GM23248 (cell line): ENCODE results near the gene OSBPL6. TPM values are rescaled to one million over a fixed set of nuclear protein-coding genes. Genes with fewer than 3 reads are reported as not detected.

Source experiments
- DNase-seq: peaks from one replicate; pipeline ENCODE4 v3.0.0-alpha.2; 2015
- H2AFZ ChIP-seq: fragments of 200-600 bp; sonication (generic); 2 replicates; pipeline ENCODE4 v1.6.1; 2016; ENCODE audit warnings: antibody characterized with exemption
- H3F3A ChIP-seq: fragments of 200-600 bp; sonication (generic); 2 replicates; pipeline ENCODE4 v1.6.1; 2016; ENCODE audit warnings: mild to moderate bottlenecking, antibody characterized with exemption, mixed run types; ENCODE audit not compliant: insufficient read depth
- H3K27ac ChIP-seq: fragments of 200-600 bp; sonication (generic); 2 replicates; pipeline ENCODE4 v1.5.1; 2016; ENCODE audit warnings: mild to moderate bottlenecking
- H3K27me3 ChIP-seq: fragments of 200-600 bp; sonication (generic); replicated peaks from 2 replicates; pipeline ENCODE4 v1.6.1; 2016; ENCODE audit warnings: mild to moderate bottlenecking; ENCODE audit not compliant: insufficient read depth
- H3K36me3 ChIP-seq: fragments of 200-600 bp; sonication (generic); 2 replicates; pipeline ENCODE4 v1.6.1; 2016; ENCODE audit warnings: low read depth, mild to moderate bottlenecking
- H3K4me1 ChIP-seq: fragments of 200-600 bp; sonication (generic); 2 replicates; pipeline ENCODE4 v1.6.1; 2016; ENCODE audit warnings: mild to moderate bottlenecking; ENCODE audit not compliant: insufficient read depth
- H3K4me2 ChIP-seq: fragments of 200-600 bp; sonication (generic); one replicate; pipeline ENCODE4 v1.6.1; 2016; ENCODE audit warnings: mild to moderate bottlenecking; ENCODE audit not compliant: unreplicated experiment
- H3K4me3 ChIP-seq: fragments of 200-600 bp; sonication (generic); 2 replicates; pipeline ENCODE4 v1.5.1; 2016; ENCODE audit warnings: mild to moderate bottlenecking
- H3K79me2 ChIP-seq: fragments of 200-600 bp; sonication (generic); 2 replicates; pipeline ENCODE4 v1.6.1; 2016; ENCODE audit warnings: mild to moderate bottlenecking; ENCODE audit not compliant: insufficient read depth
- H3K9ac ChIP-seq: fragments of 200-600 bp; sonication (generic); 2 replicates; pipeline ENCODE4 v1.6.1; 2016; ENCODE audit warnings: mild to moderate bottlenecking
- H3K9me2 ChIP-seq: fragments of 200-600 bp; sonication (generic); 2 replicates; pipeline ENCODE4 v1.6.1; 2016; ENCODE audit warnings: mixed run types, mild to moderate bottlenecking, moderate library complexity; ENCODE audit not compliant: insufficient read depth
- H3K9me3 ChIP-seq: fragments of 200-600 bp; sonication (generic); one replicate; pipeline ENCODE4 v1.6.1; 2017; ENCODE audit warnings: low read depth
- H4K20me1 ChIP-seq: fragments of 200-600 bp; sonication (generic); 2 replicates; pipeline ENCODE4 v1.6.0; 2016; ENCODE audit not compliant: insufficient read depth
- EZH2 ChIP-seq: fragments of 200-600 bp; sonication (generic); IDR thresholded peaks from 2 replicates; pipeline ENCODE4 v1.6.1; 2018; ENCODE audit warnings: antibody characterized with exemption, mild to moderate bottlenecking; ENCODE audit not compliant: insufficient read depth, poor library complexity, severe bottlenecking
- EZH2phosphoT487 ChIP-seq: fragments of 200-600 bp; sonication (generic); IDR thresholded peaks from 2 replicates; pipeline ENCODE4 v1.6.1; 2018; ENCODE audit warnings: antibody characterized with exemption, moderate library complexity, mild to moderate bottlenecking, low read depth; ENCODE audit not compliant: insufficient read depth
- WGBS, 2 experiments: methylation state at CpG; one replicate each; pipeline ENCODE4 v1.1.6; 2015 to 2017; ENCODE audit warnings: low lambda C conversion rate in 2 of 2, low coverage in 1 of 2; ENCODE audit errors: missing lambda C conversion rate in 2 of 2; 5-methylcytosine and 5-hydroxymethylcytosine counted together
- in situ Hi-C: fragments of 300-500 bp; cut with MboI; formaldehyde crosslinking; loops from 2 replicates; pipeline ENCODE4 v1.15.0; 2020
- polyA plus RNA-seq: library from polyadenylated mRNA; unstranded; fragments of >200 nt; fragmentation: Nextera tagmentation; extraction: Ambion mirVana; gene quantifications from 2 replicates; pipeline ENCODE4 v1.2.1, GENCODE V29; 2016
- total RNA-seq: library from RNA; depleted of rRNA; stranded (reverse); fragments of >200 nt; shearing (Covaris generic); gene quantifications from 2 replicates; pipeline ENCODE4 v1.2.3, GENCODE V29; 2014

Gene OSBPL6
- total and polyA plus RNA-seq, 2 experiments from 2014 or later = 6.3 to 11.8 TPM

DNA sequence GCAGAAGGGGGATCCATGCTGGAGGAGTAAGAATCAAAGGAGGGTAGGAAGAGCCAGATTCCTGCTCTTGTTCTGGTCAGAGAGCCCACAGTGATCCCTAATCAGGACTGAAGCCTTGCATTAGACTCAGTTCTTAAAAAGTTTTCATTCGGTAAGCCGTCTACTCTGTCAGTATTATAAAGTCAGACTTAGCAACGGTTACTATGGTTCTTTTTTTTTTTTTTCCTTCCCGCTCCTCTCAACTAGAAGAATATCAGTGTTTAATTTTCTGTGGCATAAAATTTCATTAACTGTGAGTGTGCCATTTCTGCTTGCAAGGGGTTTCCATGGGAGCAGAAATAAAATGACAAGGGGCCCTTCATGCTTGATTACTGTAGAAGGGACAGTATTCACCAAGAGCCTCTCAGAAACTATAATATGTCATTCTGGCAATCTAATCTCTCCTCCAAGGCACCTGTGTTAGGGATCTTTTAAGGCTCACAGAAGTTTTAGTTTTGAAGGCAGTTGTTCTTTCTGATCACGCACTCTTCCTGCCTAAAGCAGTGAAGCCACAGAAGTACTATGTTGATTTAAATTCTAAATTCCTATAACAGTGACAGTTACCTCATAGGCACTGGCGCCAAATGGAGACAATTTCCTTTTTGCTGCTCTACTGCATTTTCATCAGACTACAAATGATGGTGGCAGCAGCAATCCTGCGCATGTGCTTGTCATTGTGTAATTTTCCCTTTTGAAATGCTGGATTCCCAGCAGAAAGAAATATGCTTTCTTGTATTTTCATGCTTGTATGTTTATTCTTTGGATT, 57.0 kb downstream of the OSBPL6 start:
- Histone ChIP-seq H2AFZ (no peak overlapping the region), H3K36me3 (no peaks in the 10 kb centered on the region), H3K4me2 (no peak overlapping the region), H4K20me1 (no peaks in the 10 kb centered on the region), H3K4me1 (no peaks in the 10 kb centered on the region; the same call in 1 of the 2 replicates), H3K9me2 (no peaks in the 10 kb centered on the region), H3K4me3 (no peak overlapping the region), H3K9ac (no peak overlapping the region), H3K27ac (no peak overlapping the region), H3F3A (no peaks in the 10 kb centered on the region), H3K79me2 (peaks cover 42% of the 10 kb centered on the region; the same call in 1 of the 2 replicates), H3K9me3 (no peaks in the 10 kb centered on the region), H3K27me3 (no peaks in the 10 kb centered on the region)
- DNase-seq = no peak
- in situ Hi-C loops = no loop called here
- no peak for TF ChIP-seq EZH2phosphoT487
- no peak for TF ChIP-seq EZH2
- 79% methylated on average over 7 of the region's 7 CpGs for WGBS, 2 experiments

DNA sequence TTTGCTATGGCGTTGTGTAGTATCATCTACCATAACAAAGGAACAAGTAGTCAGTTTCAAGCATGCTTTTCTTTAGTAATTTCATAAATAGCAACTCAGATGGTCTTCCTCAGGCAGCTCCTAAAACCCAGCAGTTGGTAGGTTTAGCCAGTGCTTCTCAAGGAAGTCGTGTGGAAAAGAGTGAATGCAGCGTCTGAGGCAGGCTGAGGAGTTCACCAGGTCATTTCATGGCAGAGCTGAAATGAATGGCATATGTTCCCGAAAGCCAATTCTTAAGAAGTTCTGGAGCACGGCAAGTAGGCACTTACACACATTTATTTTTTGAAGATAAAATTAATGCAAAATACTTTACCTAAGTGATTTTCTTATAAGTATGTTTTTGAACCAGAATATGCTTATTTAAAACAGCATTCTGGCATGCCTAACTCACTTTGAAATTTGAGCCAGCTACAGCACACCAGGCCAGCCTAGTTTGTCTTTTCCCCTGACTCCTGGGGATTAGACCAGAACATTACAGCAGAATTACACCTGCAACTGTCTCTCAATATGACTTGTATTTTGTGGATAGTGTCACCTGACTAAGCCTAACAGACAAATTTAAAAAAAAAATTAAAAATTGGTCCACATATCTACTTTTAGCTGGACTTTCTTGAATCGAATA, 62.2 kb downstream of the OSBPL6 start:
- Histone ChIP-seq H3K9ac (no peak overlapping the region), H4K20me1 (no peaks in the 10 kb centered on the region), H3K27me3 (no peaks in the 10 kb centered on the region), H3K27ac (no peak overlapping the region), H3K36me3 (no peaks in the 10 kb centered on the region), H3F3A (no peaks in the 10 kb centered on the region), H3K4me3 (no peak overlapping the region), H3K4me2 (no peak overlapping the region), H3K9me3 (no peaks in the 10 kb centered on the region), H2AFZ (no peak overlapping the region), H3K79me2 (0 out of 2 replicates have a peak, but pooled peaks cover 19% of the 10 kb centered on the region), H3K9me2 (no peaks in the 10 kb centered on the region), H3K4me1 (no peaks in the 10 kb centered on the region; the same call in 1 of the 2 replicates)
- TF ChIP-seq EZH2 (no peak), EZH2phosphoT487 (no peak)
- in situ Hi-C loops = no loop called here
- no peak for DNase-seq
- 64 to 73% methylated on average over 6 of the region's 6 CpGs for WGBS, 2 experiments

DNA sequence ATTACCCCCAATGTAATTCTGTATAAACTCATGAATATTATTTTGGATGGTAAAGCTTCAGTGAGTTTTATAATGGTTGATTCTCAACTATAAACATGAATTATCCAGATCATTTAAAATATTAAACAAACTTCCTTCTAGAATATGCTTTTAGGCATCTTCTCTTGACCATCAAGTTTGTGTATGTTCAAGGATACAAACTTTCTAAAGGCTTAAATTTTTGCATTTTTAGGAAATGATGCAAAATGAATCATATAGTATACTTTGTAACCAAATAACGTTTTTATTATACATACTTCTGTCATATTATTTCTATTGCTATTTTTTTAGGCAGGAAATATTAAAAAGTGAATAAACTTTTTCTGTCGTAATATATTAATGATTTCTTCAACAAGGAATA, 62.8 kb downstream of the OSBPL6 start:
- H3K4me2 ChIP-seq = no peak overlapping the region
- WGBS, 2 experiments = 73 to 79% methylated on average over 2 of the region's 2 CpGs
- no peaks in the 10 kb centered on the region for H3K9me3 ChIP-seq
- H3K27ac ChIP-seq = no peak overlapping the region
- in situ Hi-C loops = no loop called here
- H2AFZ ChIP-seq = no peak overlapping the region
- no peaks in the 10 kb centered on the region for H3K36me3 ChIP-seq
- no peak overlapping the region for H3K9ac ChIP-seq
- no peak overlapping the region for H3K4me3 ChIP-seq
- 0 out of 2 replicates have a peak, but pooled peaks cover 17% of the 10 kb centered on the region for H3K79me2 ChIP-seq
- TF ChIP-seq EZH2 = no peak
- TF ChIP-seq EZH2phosphoT487 = no peak
- H3K4me1 ChIP-seq = no peaks in the 10 kb centered on the region; the same call in 1 of the 2 replicates
- DNase-seq = no peak
- no peaks in the 10 kb centered on the region for H3K27me3 ChIP-seq
- no peaks in the 10 kb centered on the region for H3K9me2 ChIP-seq
- H3F3A ChIP-seq = no peaks in the 10 kb centered on the region
- H4K20me1 ChIP-seq = no peaks in the 10 kb centered on the region

DNA sequence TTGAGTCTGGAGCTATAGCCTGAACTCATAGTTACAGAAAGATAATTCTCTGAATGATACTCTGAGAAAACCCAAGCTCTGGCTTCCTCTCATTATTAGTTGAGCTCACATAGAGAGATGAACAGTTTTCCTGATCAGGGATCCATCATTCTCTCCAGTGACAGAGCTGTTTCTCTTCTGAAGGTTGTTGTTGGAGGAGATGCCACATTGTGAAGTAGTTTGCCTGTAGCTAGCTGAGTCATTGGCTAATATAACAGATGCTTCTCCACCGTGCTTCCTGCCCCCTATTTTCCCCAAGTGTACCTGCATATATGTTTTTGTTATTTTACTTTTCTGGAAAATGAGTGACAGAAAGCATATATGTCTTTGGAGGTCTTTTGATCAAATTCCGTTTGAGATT, 64.6 kb downstream of the OSBPL6 start:
- no peak overlapping the region for H2AFZ ChIP-seq
- H3F3A ChIP-seq = no peaks in the 10 kb centered on the region
- no peaks in the 10 kb centered on the region for H4K20me1 ChIP-seq
- TF ChIP-seq EZH2phosphoT487 = no peak
- TF ChIP-seq EZH2 = no peak
- H3K9ac ChIP-seq = no peak overlapping the region
- H3K36me3 ChIP-seq = no peaks in the 10 kb centered on the region
- no peaks in the 10 kb centered on the region for H3K27me3 ChIP-seq
- H3K4me3 ChIP-seq = no peak overlapping the region
- H3K9me3 ChIP-seq = no peaks in the 10 kb centered on the region
- in situ Hi-C loops = no loop called here
- H3K4me1 ChIP-seq = no peaks in the 10 kb centered on the region; the same call in 1 of the 2 replicates
- WGBS, 2 experiments = 38 to 49% methylated on average over 2 of the region's 2 CpGs
- peak; percentile 39 for DNase-seq
- no peak overlapping the region for H3K4me2 ChIP-seq
- H3K9me2 ChIP-seq = no peaks in the 10 kb centered on the region
- no peak overlapping the region for H3K27ac ChIP-seq
- H3K79me2 ChIP-seq = 0 out of 2 replicates have a peak, but pooled peaks cover 6% of the 10 kb centered on the region
